Measurements from ENCODE around the gene TSPOAP1.

TSPOAP1 gene

GRCh38 chr17:58273453-58274104 lies 55.0 kb downstream of the TSPOAP1 start:
- peaks cover 0 to 10% of the 10 kb centered on the region in 2 donors for H3K27me3 ChIP-seq
- H3K9me3 ChIP-seq: no peaks in the 10 kb centered on the region
- no peak for DNase-seq
- no peaks in the 10 kb centered on the region for H3K36me3 ChIP-seq
- H3K4me1 ChIP-seq: peaks cover 0 to 2% (median under 1%) of the 10 kb centered on the region in 4 donors
- intact Hi-C loops (cut with DNase I; ENCODE audit: low total_unique reads): no loop called here
- TF ChIP-seq CTCF (IDR thresholded peaks at IDR 0.05): no peak
- H3K27ac ChIP-seq: no peak overlapping the region
- H3K4me3 ChIP-seq: no peak overlapping the region

- intact Hi-C loops (cut with DNase I; ENCODE audit: low total_unique reads): no loop called here
- Histone ChIP-seq H3K4me3 (no peak overlapping the region), H3K4me1 (no peaks in the 10 kb centered on the region), H3K9me3 (no peaks in the 10 kb centered on the region), H3K27me3 (peaks cover 0 to 10% of the 10 kb centered on the region in 2 donors), H3K27ac (no peak overlapping the region), H3K36me3 (no peaks in the 10 kb centered on the region)
- no peak for DNase-seq
- TF ChIP-seq CTCF (IDR thresholded peaks at IDR 0.05): no peak
Measured at GRCh38 chr17:58272367-58273280, 56.0 kb downstream of the TSPOAP1 start.

- H3K27ac ChIP-seq: no peak overlapping the region
- peaks cover 0 to 15% of the 10 kb centered on the region in 2 donors for H3K27me3 ChIP-seq
- no peaks in the 10 kb centered on the region for H3K9me3 ChIP-seq
- no peaks in the 10 kb centered on the region for H3K36me3 ChIP-seq
- intact Hi-C loops (cut with DNase I; ENCODE audit: low total_unique reads): no loop called here
- H3K4me1 ChIP-seq: no peaks in the 10 kb centered on the region
- TF ChIP-seq CTCF (IDR thresholded peaks at IDR 0.05): no peak
- DNase-seq: no peak
- no peak overlapping the region for H3K4me3 ChIP-seq
Measured at GRCh38 chr17:58271216-58271931, 57.2 kb downstream of the TSPOAP1 start.

- DNase-seq: no peak
- TF ChIP-seq CTCF (IDR thresholded peaks at IDR 0.05): no peak
- H3K36me3 ChIP-seq: no peaks in the 10 kb centered on the region
- no peak overlapping the region for H3K27ac ChIP-seq
- H3K4me3 ChIP-seq: no peak overlapping the region
- no peaks in the 10 kb centered on the region for H3K4me1 ChIP-seq
- H3K27me3 ChIP-seq: peaks cover 0 to 15% of the 10 kb centered on the region in 2 donors
- intact Hi-C loops (cut with DNase I; ENCODE audit: low total_unique reads): no loop called here
- H3K9me3 ChIP-seq: no peaks in the 10 kb centered on the region
Measured at GRCh38 chr17:58270476-58271215, 57.9 kb downstream of the TSPOAP1 start.
